Karpas-422 (cell line): ENCODE measurements around the gene PRRC1. TPM values are rescaled to one million over a fixed set of nuclear protein-coding genes. Genes with fewer than 3 reads are reported as not detected.
A peak's percentile ranks its signal among the peaks of the same experiment; 100 is the strongest.

ENCODE experiments used
- DNase-seq: peaks from one replicate; pipeline ENCODE4 v3.0.0-alpha.2; 2015
- H2AFZ ChIP-seq: fragments of 200-600 bp; sonication (generic); 2 replicates; pipeline ENCODE4 v1.6.1; 2014; ENCODE audit warnings: antibody characterized with exemption, low read length, mixed read lengths
- H3K27ac ChIP-seq: fragments of 200-600 bp; sonication (generic); 2 replicates; pipeline ENCODE4 v1.5.1; 2014; ENCODE audit warnings: mild to moderate bottlenecking, low read length, moderate library complexity
- H3K27me3 ChIP-seq: fragments of 200-600 bp; sonication (generic); 2 replicates; pipeline ENCODE4 v1.6.1; 2014; ENCODE audit warnings: low read length, mixed read lengths
- H3K36me3 ChIP-seq: fragments of 200-600 bp; sonication (generic); 2 replicates; pipeline ENCODE4 v1.6.1; 2014; ENCODE audit warnings: low read length, mixed read lengths; ENCODE audit not compliant: insufficient read depth
- H3K4me1 ChIP-seq: fragments of 200-600 bp; sonication (generic); 2 replicates; pipeline ENCODE4 v1.6.1; 2014; ENCODE audit warnings: mild to moderate bottlenecking, low read length, mixed read lengths
- H3K4me2 ChIP-seq: fragments of 200-600 bp; sonication (generic); 2 replicates; pipeline ENCODE4 v1.6.1; 2014; ENCODE audit warnings: low read length, low read depth, mild to moderate bottlenecking; ENCODE audit not compliant: poor library complexity, severe bottlenecking
- H3K4me3 ChIP-seq: fragments of 200-600 bp; sonication (generic); 2 replicates; pipeline ENCODE4 v1.5.1; 2014; ENCODE audit warnings: mild to moderate bottlenecking, antibody characterized with exemption, low read length, mixed read lengths
- H3K79me2 ChIP-seq: fragments of 200-600 bp; sonication (generic); 2 replicates; pipeline ENCODE4 v1.6.1; 2014; ENCODE audit warnings: mild to moderate bottlenecking, low read length, mixed read lengths
- H3K9ac ChIP-seq: fragments of 200-600 bp; sonication (generic); 2 replicates; pipeline ENCODE4 v1.6.0; 2014; ENCODE audit warnings: low read length
- H3K9me2 ChIP-seq: fragments of 200-600 bp; sonication (generic), shearing (Covaris generic); replicated peaks from 2 replicates; pipeline ENCODE4 v1.6.0; 2014; ENCODE audit warnings: mild to moderate bottlenecking, low read length, moderate library complexity; ENCODE audit not compliant: insufficient read depth
- H3K9me3 ChIP-seq: fragments of 300-700, 200-600 bp; sonication (generic); 2 replicates; pipeline ENCODE4 v1.6.1; 2014; ENCODE audit warnings: low read length, mixed read lengths
- H4K20me1 ChIP-seq: fragments of 200-600 bp; sonication (generic); 2 replicates; pipeline ENCODE4 v1.6.1; 2014; ENCODE audit warnings: mild to moderate bottlenecking, antibody characterized with exemption, low read length, low read depth; ENCODE audit not compliant: insufficient read depth
- total RNA-seq: library from RNA; depleted of rRNA; stranded (reverse); fragments of >200 nt; shearing (Covaris generic); gene quantifications from 2 replicates; pipeline ENCODE4 v1.2.3, GENCODE V29; 2014; ENCODE audit warnings: low replicate concordance

The PRRC1 gene
- total RNA-seq, 1 experiment from 2014 or later: 68.6 TPM

DNA sequence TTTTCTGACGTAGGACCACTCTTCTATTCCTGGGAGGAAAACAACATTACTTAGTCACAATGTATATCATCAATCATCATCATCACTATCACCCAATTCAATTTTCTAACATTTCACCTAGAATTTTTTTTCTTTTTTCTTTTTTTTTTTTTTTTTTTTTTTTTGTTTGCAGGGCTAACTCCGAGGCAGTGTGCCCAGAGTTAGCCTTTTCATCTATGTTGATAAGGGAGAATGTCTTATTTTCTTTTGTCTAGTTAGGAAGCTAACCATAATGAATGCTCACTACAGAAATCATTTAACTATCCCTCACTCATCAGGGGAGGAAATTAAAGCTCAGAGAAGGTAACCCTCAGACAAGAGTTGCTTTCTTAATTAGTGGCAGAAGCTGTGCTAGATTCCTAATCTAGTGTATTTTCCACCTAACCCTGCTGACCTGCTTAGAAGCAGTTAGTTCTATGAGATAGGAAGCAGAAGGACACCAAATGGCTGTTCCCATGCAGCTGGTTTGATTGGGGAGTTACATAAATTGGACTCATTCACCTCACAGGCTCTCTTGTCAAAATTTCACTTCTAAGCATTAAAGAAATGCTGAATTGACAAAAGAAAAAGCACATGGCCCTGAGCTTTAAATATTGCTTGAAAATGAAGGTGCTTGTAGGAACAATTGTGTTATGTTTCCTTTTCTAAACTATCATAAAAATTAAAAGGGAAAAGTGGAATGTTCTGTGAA is 8.6 kb upstream of the PRRC1 start:
- no peak overlapping the region for H3K4me3 ChIP-seq
- no peaks in the 10 kb centered on the region for H3K36me3 ChIP-seq
- H3K79me2 ChIP-seq: no peaks in the 10 kb centered on the region
- no peak for DNase-seq
- H3K27ac ChIP-seq: no peak overlapping the region
- H3K9me3 ChIP-seq: no peaks in the 10 kb centered on the region
- no peak overlapping the region for H3K4me2 ChIP-seq
- H4K20me1 ChIP-seq: no peaks in the 10 kb centered on the region
- H3K27me3 ChIP-seq: no peaks in the 10 kb centered on the region
- no peak overlapping the region for H2AFZ ChIP-seq
- H3K4me1 ChIP-seq: peaks cover 8% of the 10 kb centered on the region
- H3K9me2 ChIP-seq: no peaks in the 10 kb centered on the region
- H3K9ac ChIP-seq: no peak overlapping the region

- Histone ChIP-seq H3K27me3 (no peaks in the 10 kb centered on the region), H3K4me2 (peak overlapping the region; percentile 8), H3K4me3 (no peak overlapping the region), H3K27ac (no peak overlapping the region), H3K4me1 (peaks cover 16% of the 10 kb centered on the region), H3K9ac (no peak overlapping the region), H3K9me2 (no peaks in the 10 kb centered on the region), H3K79me2 (peaks cover 10% of the 10 kb centered on the region), H3K36me3 (no peaks in the 10 kb centered on the region), H4K20me1 (no peaks in the 10 kb centered on the region; the same call in 1 of the 2 replicates), H2AFZ (no peak overlapping the region), H3K9me3 (no peaks in the 10 kb centered on the region)
- no peak for DNase-seq
Observed at GRCh38 chr5:127513408-127513970, 4.0 kb upstream of the PRRC1 start.

DNA sequence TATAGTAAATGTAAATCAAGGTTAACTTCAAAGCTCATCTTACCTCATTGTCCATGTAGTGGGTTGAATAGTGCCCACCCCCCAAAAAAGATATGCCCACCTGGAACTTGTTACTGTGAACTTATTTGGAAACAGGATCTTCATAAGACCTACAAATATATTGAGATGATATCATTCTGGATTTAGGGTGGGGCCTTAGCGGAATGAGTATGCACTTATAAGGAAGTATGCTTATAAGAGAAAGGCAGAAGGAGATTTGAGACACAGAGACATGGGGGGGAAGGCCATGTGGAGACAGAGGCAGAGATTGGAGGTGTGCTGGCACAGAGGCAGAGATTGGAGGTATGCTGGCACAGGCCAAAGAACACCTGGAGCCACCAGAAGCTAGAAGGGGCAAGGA is 2.6 kb upstream of the PRRC1 start:
- Histone ChIP-seq H3K4me3 (no peak overlapping the region), H2AFZ (no peak overlapping the region), H3K9me2 (no peaks in the 10 kb centered on the region), H3K36me3 (peaks cover 10% of the 10 kb centered on the region), H3K4me1 (peaks cover 22% of the 10 kb centered on the region), H3K79me2 (peaks cover 23% of the 10 kb centered on the region), H3K4me2 (no peak overlapping the region), H3K27ac (no peak overlapping the region), H3K9me3 (no peaks in the 10 kb centered on the region), H3K9ac (no peak overlapping the region), H3K27me3 (no peaks in the 10 kb centered on the region), H4K20me1 (no peaks in the 10 kb centered on the region; the same call in 1 of the 2 replicates)
- no peak for DNase-seq

- H3K4me3 ChIP-seq: no peak overlapping the region
- no peaks in the 10 kb centered on the region; the same call in 1 of the 2 replicates for H4K20me1 ChIP-seq
- DNase-seq: no peak
- peaks cover 9% of the 10 kb centered on the region for H3K9me3 ChIP-seq
- H3K9me2 ChIP-seq: no peaks in the 10 kb centered on the region
- H3K9ac ChIP-seq: no peak overlapping the region
- no peaks in the 10 kb centered on the region for H3K27me3 ChIP-seq
- H3K36me3 ChIP-seq: peaks cover 20% of the 10 kb centered on the region
- H2AFZ ChIP-seq: no peak overlapping the region
- H3K79me2 ChIP-seq: peaks cover 33% of the 10 kb centered on the region
- no peak overlapping the region for H3K27ac ChIP-seq
- no peak overlapping the region for H3K4me2 ChIP-seq
- peaks cover 22% of the 10 kb centered on the region for H3K4me1 ChIP-seq
Observed at GRCh38 chr5:127515693-127516440, 1.6 kb upstream of the PRRC1 start.

DNA sequence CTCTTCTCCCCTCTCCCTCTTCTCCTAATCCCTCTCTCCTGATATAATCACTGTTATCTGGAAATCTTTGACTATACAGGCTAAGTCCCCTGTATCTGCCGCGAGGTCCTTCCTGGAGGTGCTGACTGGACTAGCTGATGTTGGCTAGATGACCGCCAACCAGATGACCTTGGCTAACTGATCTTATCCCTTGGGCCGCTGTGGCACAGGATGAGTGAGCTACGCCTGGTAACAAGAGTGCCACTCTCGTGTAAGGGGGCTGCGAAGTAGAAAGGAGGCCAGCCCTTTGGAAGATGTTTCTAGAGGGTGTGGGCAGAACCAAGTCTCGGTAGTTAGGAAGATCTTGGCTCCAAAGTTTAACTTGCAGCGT is 345 bp upstream of the PRRC1 start:
- Histone ChIP-seq H4K20me1 (no peaks in the 10 kb centered on the region; the same call in 1 of the 2 replicates), H3K4me3 (peak overlapping the region; percentile 97), H2AFZ (peak overlapping the region; percentile 100), H3K4me1 (peaks cover 22% of the 10 kb centered on the region), H3K9me3 (peaks cover 9% of the 10 kb centered on the region), H3K36me3 (peaks cover 31% of the 10 kb centered on the region), H3K79me2 (peaks cover 46% of the 10 kb centered on the region), H3K9me2 (no peaks in the 10 kb centered on the region), H3K27me3 (no peaks in the 10 kb centered on the region), H3K27ac (no peak overlapping the region), H3K9ac (peak overlapping the region; percentile 68), H3K4me2 (peak overlapping the region; percentile 79)
- DNase-seq: no peak

- Histone ChIP-seq H3K4me3 (peak overlapping the region; percentile 97), H3K36me3 (peaks cover 37% of the 10 kb centered on the region), H3K79me2 (peaks cover 52% of the 10 kb centered on the region), H2AFZ (peak overlapping the region; percentile 91), H4K20me1 (no peaks in the 10 kb centered on the region; the same call in 1 of the 2 replicates), H3K4me2 (peak overlapping the region; percentile 85), H3K4me1 (peaks cover 19% of the 10 kb centered on the region), H3K27me3 (no peaks in the 10 kb centered on the region), H3K9me2 (no peaks in the 10 kb centered on the region), H3K9me3 (peaks cover 9% of the 10 kb centered on the region), H3K27ac (peak overlapping the region; percentile 63), H3K9ac (peak overlapping the region; percentile 96)
- DNase-seq: peak; percentile 90
Observed at GRCh38 chr5:127518319-127518621, 830 bp downstream of the PRRC1 start.

- H3K4me2 ChIP-seq: no peak overlapping the region
Observed at GRCh38 chr5:127519527-127519926, 2.1 kb downstream of the PRRC1 start.

DNA sequence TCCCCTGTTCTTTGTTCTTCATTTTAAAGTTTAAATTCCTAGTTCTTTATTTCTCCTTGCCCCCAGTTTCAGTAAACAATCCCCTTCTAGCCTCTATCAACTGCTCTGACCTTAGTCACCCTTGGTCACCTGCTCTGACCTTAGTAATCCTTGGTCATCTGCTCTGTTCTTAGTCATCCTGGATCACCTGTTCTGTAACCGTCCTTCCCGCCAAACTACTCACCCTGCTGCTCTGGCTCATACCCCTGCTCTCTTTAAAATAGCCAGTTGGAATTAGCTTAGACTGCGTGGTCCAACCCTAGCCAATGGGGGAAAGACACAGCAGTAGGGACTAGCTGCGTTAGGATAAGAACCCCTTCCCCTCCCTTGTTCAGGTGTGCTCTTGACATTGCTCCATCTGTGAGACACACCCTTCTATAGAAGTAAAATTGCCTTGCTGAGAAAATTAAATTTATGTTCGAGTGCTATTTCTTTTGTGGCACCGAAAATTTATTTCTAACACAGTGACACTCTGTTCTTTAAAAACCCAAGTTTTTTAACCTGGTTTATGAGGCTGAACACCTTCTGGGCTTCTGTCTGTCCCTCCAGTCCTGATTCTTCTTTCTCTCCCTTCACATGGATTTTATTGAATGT is 3.8 kb downstream of the PRRC1 start:
- no peak overlapping the region for H3K4me2 ChIP-seq
- no peaks in the 10 kb centered on the region for H3K9me2 ChIP-seq
- peaks cover 14% of the 10 kb centered on the region for H3K4me1 ChIP-seq
- H2AFZ ChIP-seq: no peak overlapping the region
- H4K20me1 ChIP-seq: no peaks in the 10 kb centered on the region; the same call in 1 of the 2 replicates
- H3K27ac ChIP-seq: no peak overlapping the region
- H3K9ac ChIP-seq: no peak overlapping the region
- peaks cover 68% of the 10 kb centered on the region for H3K79me2 ChIP-seq
- no peaks in the 10 kb centered on the region for H3K27me3 ChIP-seq
- no peak for DNase-seq
- H3K4me3 ChIP-seq: no peak overlapping the region
- peaks cover 65% of the 10 kb centered on the region for H3K36me3 ChIP-seq
- H3K9me3 ChIP-seq: peaks cover 9% of the 10 kb centered on the region

More at GRCh38 chr5:127519527-127519926, 2.1 kb downstream of the PRRC1 start:
- DNase-seq: no peak
- Histone ChIP-seq H3K9ac (no peak overlapping the region), H3K79me2 (peaks cover 56% of the 10 kb centered on the region), H3K27me3 (no peaks in the 10 kb centered on the region), H3K36me3 (peaks cover 48% of the 10 kb centered on the region), H3K9me3 (peaks cover 9% of the 10 kb centered on the region), H4K20me1 (no peaks in the 10 kb centered on the region; the same call in 1 of the 2 replicates), H3K4me1 (peaks cover 14% of the 10 kb centered on the region), H2AFZ (no peak overlapping the region), H3K9me2 (no peaks in the 10 kb centered on the region), H3K27ac (no peak overlapping the region), H3K4me3 (no peak overlapping the region)
